ENCODE data around the gene ATP4B. TPM values are rescaled to one million over a fixed set of nuclear protein-coding genes. Genes with fewer than 3 reads are reported as not detected.

The ATP4B gene
- total RNA-seq, 1 experiment from 2014 or later = not detected

DNA sequence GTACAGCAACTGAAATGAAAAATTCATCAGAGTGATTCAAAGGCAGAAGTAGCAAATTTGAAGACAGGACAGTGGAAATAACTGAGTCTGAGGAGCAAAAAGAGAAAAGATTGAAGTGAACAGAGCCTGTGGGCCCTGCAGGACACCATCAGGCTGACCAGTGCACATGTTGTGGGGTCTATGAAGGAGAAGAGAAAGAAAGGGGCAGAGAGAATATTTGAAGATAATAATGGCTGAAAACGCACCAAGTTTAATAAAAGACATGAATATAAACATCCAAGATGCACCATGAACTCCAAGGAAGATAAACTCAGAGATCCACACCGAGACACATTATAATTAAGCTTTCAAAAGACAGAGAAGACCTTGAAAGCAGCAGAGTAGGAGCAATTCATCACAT is 15.4 kb downstream of the ATP4B start:
- no peak for DNase-seq (ENCODE audit: low read depth)

DNA sequence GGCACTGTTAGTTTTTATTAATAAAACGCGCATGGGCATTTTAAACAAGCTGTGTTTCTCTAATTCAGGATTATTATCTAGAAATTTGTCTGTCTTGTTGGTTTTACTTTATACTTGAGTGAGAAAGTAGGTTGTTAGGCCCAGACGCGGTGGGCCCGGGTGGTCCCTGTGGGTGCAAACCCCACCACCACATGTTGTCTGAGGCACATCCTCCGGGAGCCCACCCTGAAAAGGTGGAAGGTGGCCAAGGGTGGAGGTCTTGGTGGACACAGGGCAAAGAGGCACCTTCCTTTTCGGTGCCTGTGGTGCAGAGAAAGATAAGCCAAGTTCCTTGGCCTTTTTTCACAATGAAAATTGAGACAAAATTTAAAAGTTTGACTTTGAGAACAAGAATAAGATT is 16.6 kb downstream of the ATP4B start:
- DNase-seq (ENCODE audit: low read depth) = no peak

DNA sequence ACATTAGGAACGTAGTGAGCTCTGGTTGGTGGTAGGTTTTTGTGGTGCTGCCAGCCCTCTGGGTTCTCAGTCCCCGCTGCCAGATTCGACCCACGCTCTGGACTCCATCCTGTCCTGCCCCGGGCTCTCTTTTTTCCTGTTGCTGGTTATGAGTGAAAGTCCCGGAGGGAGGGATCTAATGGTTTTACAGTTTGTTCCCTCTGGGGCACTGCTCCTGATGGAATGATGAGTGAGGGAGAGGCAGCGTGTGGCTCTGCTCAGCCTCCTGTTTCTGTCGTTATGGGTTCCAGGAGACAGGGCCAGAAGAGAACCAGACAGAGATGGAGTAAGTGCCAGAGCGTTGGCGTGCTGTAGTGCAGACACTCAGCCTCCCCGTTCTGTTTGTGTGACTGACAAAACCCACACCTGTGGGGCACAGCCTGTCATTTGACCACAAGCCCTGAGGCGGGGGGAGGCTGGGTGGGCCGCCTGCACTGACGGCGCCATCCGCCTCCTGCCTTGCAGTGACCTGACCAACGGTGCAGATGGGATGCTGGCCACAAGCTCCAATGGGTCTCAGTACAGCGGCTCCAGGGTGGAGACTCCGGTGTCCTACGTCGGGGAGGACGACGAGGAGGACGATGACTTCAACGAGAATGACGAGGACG is 18.3 kb downstream of the ATP4B start:
- no peak for DNase-seq (ENCODE audit: low read depth)

DNA sequence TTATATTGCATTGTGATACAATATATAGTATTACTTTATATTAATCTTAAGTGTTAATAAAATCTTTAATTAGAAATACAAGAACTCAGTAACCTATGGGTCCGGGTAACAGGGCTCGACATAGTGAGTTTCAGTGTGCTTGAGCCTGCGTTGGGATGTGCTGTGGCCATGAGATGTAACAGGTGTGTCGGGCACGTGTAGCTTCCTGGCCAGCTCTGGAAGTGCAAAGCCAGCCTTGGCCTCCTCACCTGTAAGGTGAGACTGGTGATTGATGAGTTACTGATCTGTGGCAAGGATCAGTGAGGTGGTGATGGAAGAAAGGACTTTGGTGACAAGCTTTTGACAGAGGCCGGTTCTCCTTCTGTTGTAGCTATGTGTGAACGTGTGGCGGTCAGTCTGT is 19.2 kb downstream of the ATP4B start:
- DNase-seq (ENCODE audit: low read depth) = no peak

DNA sequence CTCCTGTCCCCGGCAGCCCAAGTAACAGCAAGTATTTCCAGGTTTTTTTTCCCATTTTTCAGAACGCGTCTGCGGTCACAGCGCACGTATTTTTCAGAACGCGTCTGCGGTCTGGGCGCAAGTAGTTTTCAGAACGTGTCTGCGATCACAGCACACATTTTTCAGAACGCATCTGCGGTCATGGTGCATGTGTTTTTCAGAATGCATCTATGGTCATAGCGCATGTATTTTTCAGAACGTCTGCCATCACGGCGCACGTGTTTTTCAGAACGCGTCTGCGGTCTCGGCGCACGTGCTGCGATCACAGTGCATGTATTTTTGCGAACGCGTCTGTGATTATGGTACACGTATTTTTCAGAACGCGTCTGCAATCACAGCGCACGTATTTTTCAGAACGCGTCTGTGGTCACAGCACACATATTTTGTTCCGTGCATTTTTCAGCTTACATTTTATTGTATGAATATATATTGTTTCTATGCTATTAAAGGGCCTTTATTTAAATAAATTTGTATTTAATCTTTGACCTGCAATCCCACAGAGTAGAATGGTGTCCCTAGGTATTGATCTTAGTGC is 19.7 kb downstream of the ATP4B start:
- no peak for DNase-seq (ENCODE audit: low read depth)

DNA sequence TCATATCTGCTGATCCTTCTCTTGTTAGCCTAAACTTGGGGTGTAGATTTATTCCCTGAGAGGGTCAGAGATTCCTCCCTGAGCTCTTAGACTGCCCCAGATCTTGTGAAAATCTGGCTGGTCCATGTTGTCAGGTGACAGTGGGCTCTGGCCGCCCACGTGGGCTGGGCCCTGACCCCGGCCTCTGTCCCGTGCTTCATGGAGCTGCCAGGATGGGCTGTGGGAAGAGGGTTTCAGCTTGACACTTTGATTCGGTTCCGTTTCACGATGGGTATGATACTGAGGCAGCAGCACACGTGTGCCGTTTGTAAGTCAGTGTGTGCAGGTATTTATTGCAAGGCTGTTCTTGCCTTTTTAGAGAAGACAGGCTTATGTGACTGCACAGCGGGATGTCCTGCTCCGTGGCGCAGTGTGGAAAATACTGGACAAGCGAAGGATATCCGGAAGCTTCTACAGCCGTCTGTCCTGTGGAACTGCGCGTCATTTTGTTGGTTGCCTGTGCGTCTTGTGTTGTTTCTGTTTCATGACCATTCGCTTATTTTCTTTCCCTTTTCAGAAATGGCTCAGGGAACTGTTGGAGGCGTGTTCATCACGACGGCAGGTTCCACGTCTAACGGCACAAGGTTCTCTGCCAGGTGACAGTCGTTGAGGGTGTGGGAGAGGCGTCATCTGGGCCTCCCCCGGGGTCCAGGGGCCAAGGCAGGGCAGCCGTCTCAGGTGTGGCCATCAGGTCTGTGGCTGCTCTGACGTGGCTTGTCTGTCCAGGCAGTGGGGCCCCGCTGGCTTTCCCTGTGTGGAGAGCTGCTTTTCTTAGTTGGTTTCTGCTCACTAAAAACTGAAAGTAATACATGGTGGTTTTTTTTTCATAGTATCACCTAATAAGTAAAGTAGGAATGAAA is 20.5 kb downstream of the ATP4B start:
- DNase-seq (ENCODE audit: low read depth) = no peak

DNA sequence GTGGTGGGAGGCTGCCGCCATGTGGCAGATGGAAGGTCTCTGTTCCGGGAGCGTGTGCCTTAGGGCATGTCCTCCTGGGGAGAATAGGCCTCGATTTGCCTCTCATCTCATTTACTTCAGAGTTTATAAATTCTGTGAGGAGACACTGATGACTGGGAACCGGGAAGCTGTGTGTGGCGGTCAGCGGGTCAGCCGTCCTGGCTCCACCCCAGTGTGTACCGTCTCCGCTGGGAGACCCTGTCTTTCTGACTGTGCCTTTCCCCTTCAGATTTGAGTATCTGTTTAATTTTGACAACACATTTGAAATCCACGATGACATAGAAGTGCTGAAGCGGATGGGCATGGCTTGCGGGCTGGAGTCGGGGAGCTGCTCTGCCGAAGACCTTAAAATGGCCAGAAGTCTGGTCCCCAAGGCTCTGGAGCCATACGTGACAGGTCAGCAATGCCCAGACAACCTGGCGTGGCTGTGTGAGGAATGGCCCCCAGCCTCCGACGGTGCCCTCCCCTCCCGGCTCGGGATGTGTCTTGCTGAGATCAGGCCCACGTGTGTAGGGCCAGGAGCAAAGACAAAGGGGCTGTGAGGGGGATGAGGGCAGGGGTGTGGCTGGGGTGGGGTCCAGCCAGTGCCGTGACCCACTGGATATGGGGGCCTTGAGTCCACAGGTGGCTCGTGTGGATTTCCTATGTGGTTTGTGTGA is 21.6 kb downstream of the ATP4B start:
- no peak for DNase-seq (ENCODE audit: low read depth)

DNA sequence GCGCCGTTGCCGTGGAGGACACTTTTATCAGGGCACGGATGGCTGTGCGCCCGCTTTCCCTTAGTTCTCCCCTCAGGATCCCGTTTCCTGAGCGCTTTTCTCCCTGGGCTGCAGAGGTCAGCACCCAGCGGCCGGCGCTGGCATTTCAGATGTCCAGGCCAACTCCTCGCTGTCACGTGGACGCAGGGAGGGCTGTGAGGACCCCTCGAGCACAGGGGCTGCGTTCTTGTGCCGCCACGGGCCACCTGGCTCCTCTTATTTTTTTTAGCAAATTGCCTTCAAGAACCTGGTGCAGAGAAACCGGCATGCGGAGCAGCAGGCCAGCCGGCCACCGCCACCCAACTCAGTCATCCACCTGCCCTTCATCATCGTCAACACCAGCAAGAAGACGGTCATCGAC is 22.3 kb downstream of the ATP4B start:
- DNase-seq (ENCODE audit: low read depth) = no peak

DNA sequence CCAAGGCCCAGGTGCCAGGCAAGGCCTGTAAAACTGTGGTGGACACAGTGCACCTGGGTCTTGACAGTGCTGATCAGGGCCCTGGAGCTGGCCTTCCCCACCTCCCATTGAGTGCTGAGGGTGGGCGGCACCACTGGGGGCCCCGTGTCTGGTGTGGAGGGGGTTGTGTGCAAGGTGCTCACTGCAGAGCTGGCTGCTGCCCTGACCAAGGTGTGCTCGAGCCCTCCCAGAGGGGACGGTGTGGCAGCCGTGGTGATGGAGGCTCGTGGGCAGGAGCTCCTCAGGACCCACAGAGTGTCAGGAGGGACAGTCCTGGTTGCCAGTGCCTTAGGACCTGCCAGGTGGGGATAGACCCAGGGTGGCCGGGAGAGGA is 23.0 kb downstream of the ATP4B start:
- no peak for DNase-seq (ENCODE audit: low read depth)

DNA sequence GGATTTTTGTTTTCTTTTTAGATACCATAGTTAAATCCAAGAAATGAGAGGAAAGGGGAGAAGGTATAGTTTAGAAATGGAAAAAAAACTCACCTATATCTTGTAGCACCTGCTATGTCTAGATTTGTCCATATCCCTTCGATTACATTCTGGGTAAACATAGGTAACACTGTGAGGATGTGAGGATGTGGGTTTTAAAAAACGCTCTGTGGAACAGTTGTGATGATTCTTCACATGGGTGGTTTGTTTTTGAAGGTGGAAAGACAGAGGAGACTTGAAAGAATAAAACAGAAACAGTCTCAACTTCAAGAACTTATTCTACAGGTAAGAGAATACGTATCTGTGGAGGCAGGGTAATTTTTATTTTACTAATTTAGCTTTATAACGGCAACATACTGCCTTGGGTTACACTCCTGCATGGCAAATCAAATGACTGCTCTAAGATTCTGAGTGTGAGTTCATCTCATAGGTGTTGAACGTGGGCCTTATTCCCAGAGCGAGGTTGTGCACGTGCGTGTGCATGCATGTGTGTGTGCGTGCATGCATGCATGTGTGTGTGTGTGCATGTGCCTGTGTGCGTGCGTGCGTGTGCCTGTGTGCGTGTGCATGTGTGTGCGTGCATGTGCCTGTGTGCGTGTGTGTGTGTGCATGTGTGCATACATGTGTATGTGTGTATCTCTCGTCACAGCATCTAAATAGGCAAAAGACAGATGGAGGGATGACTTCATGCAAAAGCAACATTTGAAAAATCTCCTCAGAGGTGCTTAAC is 23.5 kb downstream of the ATP4B start:
- no peak for DNase-seq (ENCODE audit: low read depth)

DNA sequence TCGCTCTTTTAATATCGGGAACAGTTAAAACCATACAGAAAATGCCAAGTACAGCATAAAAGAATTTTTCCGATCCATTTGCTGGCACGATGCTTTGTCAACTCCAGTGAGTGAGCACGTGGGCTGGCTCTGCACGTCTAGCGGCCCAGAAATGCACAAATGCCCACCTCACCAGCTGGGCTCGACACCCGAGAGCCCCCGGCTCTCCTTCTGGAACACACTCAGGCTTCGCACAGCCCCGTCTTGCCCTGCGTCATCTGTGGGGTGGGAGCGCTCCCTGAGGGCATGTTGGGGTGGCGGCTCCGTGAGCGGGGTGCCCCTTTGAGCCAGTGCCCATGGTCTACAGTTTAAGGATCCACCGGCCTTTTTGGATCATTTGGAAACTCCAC is 24.5 kb downstream of the ATP4B start:
- no peak for DNase-seq (ENCODE audit: low read depth)

DNA sequence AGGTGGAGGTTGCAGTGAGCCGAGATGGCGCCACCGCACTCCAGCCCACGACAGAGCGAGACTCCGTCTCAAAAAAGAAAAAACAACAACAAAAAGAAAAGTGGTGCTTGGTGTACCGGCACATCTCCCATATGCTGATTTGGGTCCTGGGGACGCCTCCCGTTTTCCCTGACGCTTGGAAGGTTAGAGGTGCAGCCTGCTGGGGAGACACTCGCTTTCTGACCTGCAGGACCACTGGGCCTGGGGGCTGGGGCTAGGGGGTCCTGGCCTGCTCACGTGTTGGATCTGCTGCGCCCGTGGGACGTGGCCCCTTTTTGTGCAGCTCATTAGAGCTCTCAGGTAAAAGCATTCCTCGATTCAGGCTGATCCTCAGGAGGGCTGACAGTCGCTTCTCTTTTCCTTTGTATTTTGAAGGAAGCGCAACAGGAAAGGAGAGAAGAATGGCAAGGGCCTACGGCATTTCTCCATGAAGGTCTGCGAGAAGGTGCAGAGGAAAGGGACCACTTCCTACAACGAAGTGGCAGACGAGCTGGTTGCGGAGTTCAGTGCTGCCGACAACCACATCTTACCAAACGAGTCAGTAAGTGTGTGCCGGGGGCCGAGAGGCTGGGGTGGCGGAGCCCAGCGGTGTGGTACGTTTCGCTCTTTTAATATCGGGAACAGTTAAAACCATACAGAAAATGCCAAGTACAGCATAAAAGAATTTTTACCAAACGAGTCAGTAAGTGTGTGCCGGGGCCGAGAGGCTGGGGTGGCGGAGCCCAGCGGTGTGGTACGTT is 25.1 kb downstream of the ATP4B start:
- no peak for DNase-seq (ENCODE audit: low read depth)

DNA sequence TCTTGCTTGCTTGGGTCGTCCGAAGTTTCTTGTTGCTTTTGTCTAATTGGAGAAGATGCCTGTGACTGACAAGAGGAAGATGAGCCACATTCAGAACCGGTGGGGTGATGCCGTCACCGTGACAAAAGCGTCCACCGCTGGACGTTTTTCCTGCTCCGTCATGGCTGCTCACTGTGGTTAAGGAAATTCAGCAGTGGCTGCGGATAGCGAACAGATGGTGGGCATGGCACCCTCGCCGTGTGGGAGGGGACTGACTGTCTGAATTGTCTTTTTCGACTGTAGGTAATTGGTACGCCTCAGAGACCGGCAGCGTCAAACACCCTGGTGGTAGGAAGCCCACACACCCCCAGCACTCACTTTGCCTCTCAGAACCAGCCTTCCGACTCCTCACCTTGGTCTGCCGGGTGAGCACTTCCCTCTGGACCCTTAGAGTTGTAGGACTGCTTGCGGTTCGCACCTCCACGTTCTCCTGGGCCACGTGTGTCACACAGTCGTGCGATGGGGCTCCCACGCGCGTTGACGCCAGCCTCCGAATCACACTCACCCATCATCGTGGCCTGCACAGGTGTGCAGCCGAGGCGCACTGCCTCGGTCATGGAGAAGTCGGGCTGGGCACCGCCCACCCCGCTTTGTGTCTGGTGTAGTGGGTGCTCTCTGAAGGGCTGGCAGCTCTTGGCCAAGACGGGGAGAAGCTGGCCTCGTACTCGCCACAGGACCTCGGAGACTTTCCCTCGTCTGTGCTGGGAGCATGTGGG is 26.5 kb downstream of the ATP4B start:
- no peak for DNase-seq (ENCODE audit: low read depth)

DNA sequence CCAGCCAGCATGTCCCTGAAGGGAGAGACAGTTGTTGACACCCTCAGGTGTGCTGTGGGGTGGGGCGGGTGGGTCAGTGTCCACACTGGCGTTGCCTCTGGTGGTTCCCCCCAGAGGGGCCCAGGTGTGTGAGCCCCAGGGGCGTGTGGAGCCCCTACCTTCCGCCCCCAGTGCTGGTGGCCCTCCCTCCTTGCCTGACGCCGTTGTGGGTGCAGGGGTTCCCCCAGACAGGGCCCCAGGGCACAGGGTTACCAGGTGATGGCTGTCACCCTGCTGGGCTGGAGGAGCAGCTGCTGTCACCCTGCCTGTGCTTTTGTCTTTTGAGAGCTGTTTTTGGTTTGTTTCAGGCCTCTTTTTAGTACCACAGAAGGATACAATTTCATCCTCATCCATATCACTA is 27.2 kb downstream of the ATP4B start:
- no peak for DNase-seq (ENCODE audit: low read depth)

DNA sequence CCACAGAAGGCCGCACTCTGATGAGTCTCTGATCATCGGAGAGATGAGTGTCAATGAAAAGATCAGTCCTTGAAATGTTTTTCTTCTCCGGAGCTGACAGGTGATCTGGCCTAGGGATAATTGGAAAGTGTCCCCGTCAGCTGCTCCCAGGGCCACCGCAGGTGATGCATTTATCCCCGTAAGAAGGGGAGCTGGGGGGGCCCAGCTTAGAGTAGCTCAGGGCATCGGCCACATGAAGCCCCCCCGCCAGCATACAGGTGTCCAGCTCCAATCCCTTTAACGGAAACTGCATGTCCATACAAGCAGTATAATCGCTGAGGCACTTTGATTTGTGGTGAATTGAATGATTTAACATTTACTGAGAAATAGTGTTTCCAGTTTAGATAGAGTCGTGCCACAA is 27.7 kb downstream of the ATP4B start:
- DNase-seq (ENCODE audit: low read depth) = no peak

DNA sequence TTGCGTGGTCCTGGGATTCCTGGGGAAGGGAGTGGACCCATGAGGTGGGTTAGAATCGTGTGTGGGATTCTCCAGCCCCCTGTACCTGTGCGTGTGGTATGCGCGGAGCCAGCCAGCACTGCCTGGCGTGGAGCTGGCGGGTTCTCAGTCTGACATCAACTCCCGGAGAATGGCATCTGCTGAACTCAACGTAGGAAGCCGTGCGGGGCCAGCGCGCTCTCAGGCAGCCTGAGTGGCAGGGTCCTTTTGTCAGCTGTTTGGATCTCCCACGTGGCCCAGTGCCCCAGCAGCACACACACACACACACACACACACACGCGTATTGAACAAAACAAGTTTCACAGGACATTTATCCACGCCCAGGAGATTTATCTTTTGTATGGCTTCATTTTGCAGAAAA is 28.1 kb downstream of the ATP4B start:
- DNase-seq (ENCODE audit: low read depth) = no peak

DNA sequence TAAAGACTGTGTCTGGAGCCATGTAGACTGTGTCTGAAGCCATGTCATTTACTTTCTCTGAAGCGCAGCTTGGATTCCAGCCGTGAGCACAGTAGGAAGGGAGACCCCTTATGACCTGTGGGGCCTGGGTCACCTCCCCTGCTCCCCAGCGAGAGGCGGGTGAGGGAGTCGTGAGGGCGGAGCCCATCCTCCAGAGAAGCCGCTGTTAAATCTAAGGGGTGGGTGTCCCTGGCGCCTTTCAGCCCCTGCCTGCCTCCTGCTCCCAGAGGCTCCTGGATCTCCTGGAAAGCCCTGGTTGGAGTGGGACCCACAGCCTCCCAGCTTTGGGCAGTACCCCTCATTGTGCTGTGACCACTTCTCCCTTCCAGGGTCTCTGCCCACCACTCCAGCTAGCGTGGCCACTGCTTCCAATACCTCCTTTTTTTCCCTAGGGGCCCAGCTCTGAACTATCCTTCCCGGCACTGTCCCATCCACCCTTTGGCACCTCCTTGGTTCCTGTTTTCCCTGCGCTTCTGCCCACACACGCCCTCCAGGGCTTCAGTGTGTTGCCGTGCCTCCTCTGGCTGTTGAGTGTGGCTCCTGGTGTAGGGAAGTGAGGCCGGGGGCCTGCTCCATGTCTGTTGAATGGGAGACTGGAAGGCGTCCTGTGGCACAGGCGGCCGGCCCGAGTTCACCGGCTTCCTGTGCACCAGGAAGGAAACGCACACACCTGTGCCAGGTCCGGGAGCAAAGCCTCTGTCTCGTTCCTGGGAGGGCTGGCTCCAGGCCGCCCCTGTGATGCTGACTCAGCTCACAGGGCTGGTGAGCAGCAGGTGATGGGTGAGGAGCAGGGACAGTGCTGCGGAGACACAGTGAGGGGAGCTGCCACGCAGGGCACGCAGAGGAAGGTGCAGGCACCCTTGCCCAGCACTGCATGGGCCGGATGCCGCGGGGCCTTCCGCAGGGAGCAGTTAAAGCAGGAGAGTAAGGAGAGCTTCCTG is 29.4 kb downstream of the ATP4B start:
- DNase-seq (ENCODE audit: low read depth) = no peak

DNA sequence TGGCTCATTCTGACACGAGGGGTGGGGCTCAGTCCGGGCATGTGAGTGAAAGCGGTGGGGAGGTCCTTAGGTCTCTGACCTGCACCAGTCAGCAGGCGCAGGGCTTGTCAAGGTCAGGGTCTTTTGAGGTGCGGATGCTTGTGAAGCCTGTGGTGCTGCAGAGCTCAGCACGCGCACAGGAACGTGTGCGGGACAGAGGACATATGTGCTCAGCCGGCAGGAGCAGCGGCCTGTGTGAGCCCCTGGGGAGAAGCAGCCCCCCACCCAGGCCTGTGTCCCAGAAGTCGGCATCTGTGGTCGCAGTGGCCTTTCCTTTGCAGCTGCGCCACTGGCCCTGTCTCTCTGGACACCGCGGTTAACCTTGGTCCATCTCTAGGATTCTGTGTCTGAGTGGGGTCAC is 30.9 kb downstream of the ATP4B start:
- DNase-seq (ENCODE audit: low read depth) = no peak

Measured in LHCN-M2 (cell line).